IMR-90 (cell line): ENCODE measurements around the gene NPAS3. TPM values are rescaled to one million over a fixed set of nuclear protein-coding genes. Genes with fewer than 3 reads are reported as not detected.

ENCODE experiments used
- ATAC-seq: fragments of 200-7000 bp; cut with Tn5 transposase; 2 replicates; pipeline ENCODE4 v1.9.1; 2020; ENCODE audit warnings: low read depth, mild to moderate bottlenecking, moderate library complexity
- BruUV-seq: library from RNA; stranded (reverse); fragments of 400-500 nt; replicated peaks from 2 replicates; lab custom pipeline; 2021; lab: Mats Ljungman, UMichigan
- CTCF ChIA-PET: fragments of 300-600 bp; formaldehyde crosslinking; extraction: SDS; loops from one replicate; lab custom pipeline; 2021; ENCODE audit warnings: antibody characterized with exemption; lab: Yijun Ruan, JAX
- POLR2A ChIA-PET: fragments of 300-600 bp; sonication (Branson Sonifier 250); formaldehyde crosslinking; loops from one replicate; lab custom pipeline; 2022; ENCODE audit warnings: antibody characterized with exemption; ENCODE audit not compliant: unreplicated experiment; lab: Charles Lee
- DNase-seq: peaks from one replicate; pipeline ENCODE4 v3.0.0; 2013
- H2AFZ ChIP-seq: replicated peaks from 2 replicates; pipeline ENCODE3; 2013; ENCODE audit warnings: low read length, mild to moderate bottlenecking; ENCODE audit not compliant: poor library complexity
- H2AK5ac ChIP-seq: 2 replicates; pipeline ENCODE4 v1.6.1; 2013; ENCODE audit warnings: low read depth, low read length, inconsistent platforms
- H2AK9ac ChIP-seq: replicated peaks from 2 replicates; pipeline ENCODE3; 2013; ENCODE audit warnings: mild to moderate bottlenecking, low read depth, low read length, moderate library complexity; ENCODE audit not compliant: poor library complexity
- H2BK120ac ChIP-seq: 2 replicates; pipeline ENCODE4 v1.6.1; 2013; ENCODE audit warnings: low read depth, low read length, inconsistent platforms
- H2BK15ac ChIP-seq: 3 replicates; pipeline ENCODE4 v1.6.1; 2013; ENCODE audit warnings: low read depth, low read length, inconsistent platforms
- H2BK20ac ChIP-seq: 2 replicates; pipeline ENCODE4 v1.6.1; 2013; ENCODE audit warnings: low read depth, mild to moderate bottlenecking, inconsistent platforms, low read length, moderate library complexity
- H2BK5ac ChIP-seq: 2 replicates; pipeline ENCODE4 v1.6.1; 2013; ENCODE audit warnings: mild to moderate bottlenecking, low read depth, low read length, inconsistent platforms; ENCODE audit not compliant: poor library complexity, severe bottlenecking
- H3K14ac ChIP-seq: replicated peaks from 2 replicates; pipeline ENCODE4 v1.6.1; 2013; ENCODE audit warnings: low read depth, low read length, inconsistent platforms
- H3K18ac ChIP-seq: 2 replicates; pipeline ENCODE4 v1.6.1; 2013; ENCODE audit warnings: low read depth, low read length, control low read depth
- H3K23ac ChIP-seq: 2 replicates; pipeline ENCODE4 v1.6.1; 2013; ENCODE audit warnings: low read depth, low read length, inconsistent platforms
- H3K27ac ChIP-seq: 2 replicates; pipeline ENCODE4 v1.5.1; 2013; ENCODE audit warnings: mild to moderate bottlenecking, control low read depth, low read length; ENCODE audit not compliant: insufficient read depth
- H3K27me3 ChIP-seq: 2 replicates; pipeline ENCODE4 v1.6.1; 2013; ENCODE audit warnings: low read length; ENCODE audit not compliant: control insufficient read depth, insufficient read depth
- H3K36me3 ChIP-seq: 2 replicates; pipeline ENCODE4 v1.6.1; 2013; ENCODE audit warnings: low read length, mixed read lengths; ENCODE audit not compliant: control insufficient read depth, insufficient read depth
- H3K4ac ChIP-seq: 2 replicates; pipeline ENCODE4 v1.6.1; 2013; ENCODE audit warnings: low read depth, low read length, inconsistent platforms
- H3K4me1 ChIP-seq: 2 replicates; pipeline ENCODE4 v1.6.1; 2013; ENCODE audit warnings: low read length, mixed read lengths; ENCODE audit not compliant: control insufficient read depth, insufficient read depth
- H3K4me2 ChIP-seq: 2 replicates; pipeline ENCODE4 v1.6.1; 2013; ENCODE audit warnings: low read depth, mild to moderate bottlenecking, control low read depth, low read length, moderate library complexity
- H3K4me3 ChIP-seq: 2 replicates; pipeline ENCODE4 v1.5.1; 2013; ENCODE audit warnings: low read depth, mild to moderate bottlenecking, control low read depth, low read length, moderate library complexity; ENCODE audit not compliant: insufficient read depth
- H3K56ac ChIP-seq: 2 replicates; pipeline ENCODE4 v1.6.1; 2013; ENCODE audit warnings: low read length, inconsistent platforms; ENCODE audit not compliant: insufficient read depth; ENCODE audit errors: extremely low read depth
- H3K79me1 ChIP-seq, 2 experiments: 2 replicates each; pipeline ENCODE4 v1.6.1; 2013; ENCODE audit warnings: low read length in 2 of 2, inconsistent platforms in 1 of 2, low read depth in 1 of 2
- H3K9ac ChIP-seq: 2 replicates; pipeline ENCODE4 v1.6.1; 2013; ENCODE audit warnings: low read depth, low read length, control low read depth
- H3K9me1 ChIP-seq: 2 replicates; pipeline ENCODE4 v1.6.1; 2013; ENCODE audit warnings: low read length, inconsistent platforms; ENCODE audit not compliant: insufficient read depth
- H3K9me3 ChIP-seq: 2 replicates; pipeline ENCODE4 v1.6.1; 2013; ENCODE audit warnings: low read length; ENCODE audit not compliant: control insufficient read depth, insufficient read depth
- H4K20me1 ChIP-seq: 2 replicates; pipeline ENCODE4 v1.6.1; 2013; ENCODE audit warnings: low read length, inconsistent platforms; ENCODE audit not compliant: insufficient read depth
- H4K5ac ChIP-seq: 2 replicates; pipeline ENCODE4 v1.6.1; 2013; ENCODE audit warnings: mild to moderate bottlenecking, low read depth, low read length, control low read depth
- H4K8ac ChIP-seq, 2 experiments: 2 replicates each; pipeline ENCODE4 v1.6.1; 2013; ENCODE audit warnings: low read depth in 2 of 2, low read length in 2 of 2, control low read depth in 1 of 2, inconsistent platforms in 1 of 2
- H4K91ac ChIP-seq: 2 replicates; pipeline ENCODE4 v1.6.1; 2013; ENCODE audit warnings: low read depth, low read length, inconsistent platforms; ENCODE audit not compliant: insufficient read depth
- BHLHE40 ChIP-seq: fragments of 150-350 bp; IDR thresholded peaks from 2 replicates; pipeline ENCODE4 v1.6.1; 2016; ENCODE audit warnings: mild to moderate bottlenecking, low read depth, low read length
- FOS ChIP-seq: fragments of 150-350 bp; IDR thresholded peaks from 2 replicates; pipeline ENCODE4 v1.6.1; 2016; ENCODE audit warnings: low read depth, low read length
- NFE2L2 ChIP-seq: fragments of 150-350 bp; IDR thresholded peaks from 2 replicates; pipeline ENCODE4 v1.6.1; 2016; ENCODE audit warnings: low read depth, mild to moderate bottlenecking, low read length
- RAD21 ChIP-seq: IDR thresholded peaks from 2 replicates; pipeline ENCODE4 v1.6.1; 2012; ENCODE audit warnings: low read length, improper control_type of control experiment
- WGBS, 2 experiments: methylation state at CpG; one replicate each; pipeline versions ENCODE4 v1.1.5 to v1.1.7; 2013; ENCODE audit warnings: missing lambda C conversion rate in 2 of 2; ENCODE audit not compliant: insufficient read length in 1 of 2; ENCODE audit errors: extremely low coverage in 2 of 2; 5-methylcytosine and 5-hydroxymethylcytosine counted together
- dilution Hi-C: fragments of 300-500 bp; cut with HindIII; formaldehyde crosslinking; loops from one replicate; pipeline ENCODE4 v1.14.3; 2018; ENCODE audit warnings: low sequenced_read_pairs; ENCODE audit not compliant: unreplicated experiment
- in situ Hi-C: fragments of 300-500 bp; cut with MboI; formaldehyde crosslinking; loops from 3 replicates; pipeline ENCODE4 v1.14.3; 2019; ENCODE audit warnings: low sequenced_read_pairs, inconsistent platforms, mixed read lengths
- intact Hi-C: fragments of 100-400 bp; cut with micrococcal nuclease; formaldehyde crosslinking; loops from 2 replicates; pipeline ENCODE4 v1.10.0; 2022
- polyA plus RNA-seq, 3 experiments: library from polyadenylated mRNA; depleted of rRNA; stranded (reverse); fragments of >200 nt; gene quantifications; 2 replicates each; pipeline ENCODE4 v1.2.3, GENCODE V29; 2012; ENCODE audit warnings: low replicate concordance in 1 of 3
- total RNA-seq: library from RNA; depleted of rRNA; stranded (reverse); fragments of >200 nt; gene quantifications from 2 replicates; pipeline ENCODE4 v1.2.3, GENCODE V29; 2012

NPAS3 gene
- total and polyA plus RNA-seq, 2 of the 4 experiments (the other 2 are of a cell fraction) = not detected

GRCh38 chr14:33375786-33376185 is 437.1 kb downstream of the NPAS3 start:
- no peak overlapping the region for H3K18ac ChIP-seq
- H3K14ac ChIP-seq = no peak overlapping the region
- ATAC-seq (no peak), DNase-seq (no peak)
- no peaks in the 10 kb centered on the region for H4K20me1 ChIP-seq
- H2BK20ac ChIP-seq = no peak overlapping the region
- H3K56ac ChIP-seq = no peak overlapping the region
- no peaks in the 10 kb centered on the region for H3K9me3 ChIP-seq
- in situ Hi-C loops (no loop called here), intact Hi-C loops (no loop called here), dilution Hi-C loops (no loop called here)
- no peak overlapping the region for H2BK5ac ChIP-seq
- no peak overlapping the region for H3K9ac ChIP-seq
- H3K4me1 ChIP-seq = no peaks in the 10 kb centered on the region
- no peaks in the 10 kb centered on the region for H3K36me3 ChIP-seq
- no peak overlapping the region for H3K4ac ChIP-seq
- H3K79me1 ChIP-seq = no peaks in the 10 kb centered on the region
- H3K4me2 ChIP-seq = no peak overlapping the region
- no peaks in the 10 kb centered on the region for H3K9me1 ChIP-seq
- BruUV-seq = no TSS peak
- H4K8ac ChIP-seq = no peak overlapping the region
- H4K91ac ChIP-seq = no peak overlapping the region
- POLR2A ChIA-PET = no interaction called here
- WGBS, 2 experiments = 100% methylated on average over 1 of the region's 4 CpGs; no CpG with 5 or more reads in 1 of the 2 experiments
- no peak overlapping the region for H2AFZ ChIP-seq
- TF ChIP-seq NFE2L2 = no peak
- TF ChIP-seq BHLHE40 = no peak
- TF ChIP-seq FOS = no peak
- no peak for TF ChIP-seq RAD21
- H2BK120ac ChIP-seq = no peak overlapping the region
- no peak overlapping the region for H3K27ac ChIP-seq
- no peak overlapping the region for H2BK15ac ChIP-seq
- H2AK9ac ChIP-seq = no peak overlapping the region
- H4K5ac ChIP-seq = no peak overlapping the region
- CTCF ChIA-PET = no interaction called here
- H2AK5ac ChIP-seq = no peak overlapping the region
- H3K27me3 ChIP-seq = no peaks in the 10 kb centered on the region
- H3K23ac ChIP-seq = no peak overlapping the region
- no peak overlapping the region for H3K4me3 ChIP-seq
